Islet precursor cell (in vitro differentiated cells): ENCODE data around the gene ADAMTS18.

Source experiments
- DNase-seq: peaks from one replicate; pipeline ENCODE4 v3.0.0-alpha.2; 2018

The ADAMTS18 gene

DNA sequence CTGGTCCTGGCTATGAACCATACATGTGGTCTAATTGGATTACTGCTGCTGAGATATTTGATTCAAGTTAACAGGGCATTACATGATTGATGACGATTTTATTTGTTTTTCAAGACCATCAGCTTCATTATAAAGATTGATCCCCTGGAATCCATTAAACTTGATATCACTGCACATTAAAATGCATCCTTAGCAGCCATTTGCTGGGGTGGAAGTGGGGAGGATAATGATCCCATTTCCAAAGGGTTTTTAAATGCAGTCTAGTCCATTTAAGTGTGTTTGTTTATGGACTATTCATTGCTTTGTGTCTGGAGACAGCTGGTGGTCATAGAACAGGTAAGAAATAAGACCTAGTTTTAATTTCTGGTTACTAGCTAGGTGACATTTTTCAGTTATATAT, 40.9 kb downstream of the ADAMTS18 start:
- no peak for DNase-seq

- DNase-seq, result peak; percentile 67
Measured at GRCh38 chr16:77387815-77388209, 47.0 kb downstream of the ADAMTS18 start.

GRCh38 chr16:77386831-77387814, 47.7 kb downstream of the ADAMTS18 start:
- no peak for DNase-seq

DNA sequence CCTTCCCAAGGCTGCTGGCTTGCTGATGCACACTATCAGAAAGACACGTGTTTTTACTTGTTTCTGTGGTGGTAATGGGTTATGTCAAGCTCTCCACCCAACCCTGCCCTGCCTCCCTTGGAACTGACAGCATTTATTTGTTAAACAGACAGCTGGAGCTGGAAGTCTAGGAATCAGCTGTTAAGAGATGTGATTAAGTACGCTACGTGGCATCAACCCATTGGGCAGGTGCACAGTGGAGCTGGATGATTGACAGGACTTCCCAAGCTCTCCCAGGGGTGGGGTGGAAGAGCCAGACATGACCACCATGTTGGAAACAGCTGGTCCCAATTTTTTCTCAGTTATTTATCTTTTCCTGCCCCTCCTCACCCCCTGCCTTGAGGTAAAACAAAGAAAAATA, 49.4 kb downstream of the ADAMTS18 start:
- DNase-seq, result no peak

DNA sequence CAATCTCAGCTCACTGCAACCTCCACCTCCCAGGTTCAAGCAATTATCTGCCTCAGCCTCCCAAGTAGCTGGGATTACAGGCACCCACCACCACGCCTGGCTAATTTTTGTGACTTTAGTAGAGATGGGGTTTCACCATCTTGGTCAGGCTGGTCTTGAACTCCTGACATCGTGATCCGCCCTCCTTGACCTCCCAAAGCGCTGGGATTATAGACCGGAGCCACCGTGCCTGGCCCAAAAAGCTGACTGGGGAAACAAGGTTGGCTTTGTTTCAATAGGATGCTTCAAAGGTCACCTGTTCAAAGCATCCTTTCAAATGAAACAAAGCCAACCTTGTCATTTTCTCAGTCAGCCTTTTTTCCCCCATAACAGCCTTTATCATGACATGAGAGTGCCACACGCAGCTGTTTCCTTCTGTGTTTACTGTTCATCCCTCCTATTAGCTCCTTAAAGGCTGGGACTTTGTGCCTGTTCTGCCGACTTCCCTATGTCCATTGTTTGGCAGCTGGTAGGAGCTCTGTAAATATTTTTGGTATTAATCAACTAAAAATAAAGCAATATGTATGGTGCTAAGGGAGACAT, 51.1 kb downstream of the ADAMTS18 start:
- DNase-seq, result no peak

DNA sequence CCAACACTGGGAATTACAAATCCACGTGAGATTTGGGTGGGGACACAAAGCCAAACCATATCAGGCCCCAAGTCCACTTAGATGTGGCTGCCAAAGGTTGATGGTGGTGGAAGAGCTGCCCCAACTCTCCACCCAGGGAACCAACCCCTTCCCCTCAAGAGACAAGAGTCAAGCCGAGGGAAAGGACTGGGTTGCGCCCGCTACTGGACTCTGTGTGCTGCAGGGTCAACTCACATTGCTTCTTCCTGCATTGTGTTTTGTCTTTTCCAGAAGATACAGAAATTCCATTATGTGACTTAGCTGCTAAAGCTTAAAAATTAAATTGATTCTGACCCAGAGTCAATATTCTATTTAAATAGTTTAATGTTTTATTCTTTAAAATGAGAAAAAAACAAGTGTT, 58.5 kb downstream of the ADAMTS18 start:
- DNase-seq, result no peak

DNA sequence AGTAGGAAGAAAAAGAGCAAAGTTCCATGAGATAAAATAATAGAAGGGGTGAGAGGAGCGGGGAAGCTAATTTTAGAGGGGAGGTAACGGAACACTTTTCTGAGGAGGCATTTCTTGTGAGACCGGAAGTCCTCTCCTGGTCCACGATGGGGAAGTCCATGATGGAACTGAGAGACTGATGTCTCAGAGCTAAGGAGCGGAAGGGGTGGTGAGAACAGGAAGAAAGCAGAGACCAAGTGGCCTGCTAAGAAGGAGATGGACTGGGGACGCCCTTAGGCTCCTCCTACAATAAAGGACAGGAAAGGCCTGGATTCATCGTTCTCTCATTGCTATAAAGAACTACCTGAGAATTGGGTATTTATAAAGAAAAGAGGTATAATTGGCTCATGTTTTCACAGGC, 59.4 kb downstream of the ADAMTS18 start:
- no peak for DNase-seq

GRCh38 chr16:77374384-77374783, 60.5 kb downstream of the ADAMTS18 start:
- DNase-seq, result peak; percentile 60

GRCh38 chr16:77373726-77374125, 61.1 kb downstream of the ADAMTS18 start:
- DNase-seq, result no peak

- DNase-seq, result no peak
Measured at GRCh38 chr16:77364770-77365169, 70.1 kb downstream of the ADAMTS18 start.

DNA sequence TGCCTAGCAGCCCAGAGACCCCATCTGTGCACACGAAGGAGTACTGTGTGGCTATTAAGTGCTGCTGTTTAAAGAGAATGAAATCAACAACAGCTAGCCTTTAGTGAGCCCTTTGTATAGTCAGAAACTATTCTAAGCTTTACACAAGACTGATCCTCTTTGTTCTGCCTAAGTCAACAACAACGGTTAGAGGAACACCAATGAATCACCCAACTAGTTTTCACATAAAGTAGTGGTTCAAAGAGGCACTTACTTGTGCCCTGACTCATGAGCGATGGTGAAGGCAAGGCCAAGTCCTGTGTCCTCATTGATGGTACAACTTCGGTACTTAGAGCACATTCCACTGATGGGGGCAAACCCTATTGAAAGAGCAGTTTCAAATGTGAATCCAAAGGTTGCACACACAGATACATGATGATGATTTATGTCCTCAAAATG, 75.8 kb downstream of the ADAMTS18 start:
- DNase-seq, result peak; percentile 70

DNA sequence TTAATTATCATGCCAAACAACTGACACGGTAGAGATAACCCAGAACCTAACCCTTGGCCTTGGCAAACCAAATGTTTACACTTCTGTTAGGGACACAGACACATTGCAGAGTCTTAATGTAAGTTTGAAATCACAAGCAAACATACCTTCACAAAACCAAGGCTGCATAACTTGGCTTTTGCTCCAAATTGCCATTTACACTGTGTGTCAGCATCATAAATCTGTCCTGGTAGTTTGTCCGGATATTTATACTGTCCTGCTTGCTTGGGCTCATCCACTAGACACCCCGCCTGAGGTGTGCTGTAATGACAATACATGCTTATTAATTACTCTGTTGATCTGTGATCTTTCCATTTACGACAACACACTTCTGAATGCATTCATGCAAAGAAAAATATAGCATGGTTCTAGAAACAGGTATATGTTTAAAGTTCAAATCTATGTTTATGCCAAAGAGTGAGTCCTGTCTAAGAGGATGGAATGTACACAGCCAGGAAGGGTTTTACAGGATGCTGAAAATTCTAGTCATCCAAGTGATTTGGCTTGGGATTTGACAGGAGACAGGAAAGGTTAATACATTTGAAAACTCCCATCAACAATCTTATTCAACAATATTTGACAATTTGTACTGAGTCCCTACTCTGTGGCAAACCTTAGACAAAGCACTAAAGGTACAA, 81.1 kb downstream of the ADAMTS18 start:
- DNase-seq, result no peak

DNA sequence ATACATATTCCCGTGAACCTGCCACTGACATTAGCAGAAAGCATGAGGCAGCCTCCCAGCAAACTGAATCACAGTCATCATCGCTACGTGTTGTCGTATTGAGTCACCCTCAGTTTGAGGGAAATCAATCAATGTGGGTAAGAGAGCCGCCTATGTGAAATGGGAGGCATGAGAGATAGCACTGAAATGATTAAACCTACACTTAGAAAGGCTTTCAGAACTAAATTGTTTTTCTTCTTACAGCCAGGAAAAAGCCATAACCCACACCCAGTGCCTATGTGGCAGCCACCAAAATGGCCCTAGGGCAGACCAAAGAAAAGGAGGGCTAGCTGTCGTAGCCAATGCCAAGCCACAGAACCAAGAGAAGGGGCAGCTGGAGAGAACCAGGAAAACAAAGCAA, 90.5 kb downstream of the ADAMTS18 start:
- no peak for DNase-seq

GRCh38 chr16:77336637-77337036, 98.2 kb downstream of the ADAMTS18 start:
- no peak for DNase-seq

DNA sequence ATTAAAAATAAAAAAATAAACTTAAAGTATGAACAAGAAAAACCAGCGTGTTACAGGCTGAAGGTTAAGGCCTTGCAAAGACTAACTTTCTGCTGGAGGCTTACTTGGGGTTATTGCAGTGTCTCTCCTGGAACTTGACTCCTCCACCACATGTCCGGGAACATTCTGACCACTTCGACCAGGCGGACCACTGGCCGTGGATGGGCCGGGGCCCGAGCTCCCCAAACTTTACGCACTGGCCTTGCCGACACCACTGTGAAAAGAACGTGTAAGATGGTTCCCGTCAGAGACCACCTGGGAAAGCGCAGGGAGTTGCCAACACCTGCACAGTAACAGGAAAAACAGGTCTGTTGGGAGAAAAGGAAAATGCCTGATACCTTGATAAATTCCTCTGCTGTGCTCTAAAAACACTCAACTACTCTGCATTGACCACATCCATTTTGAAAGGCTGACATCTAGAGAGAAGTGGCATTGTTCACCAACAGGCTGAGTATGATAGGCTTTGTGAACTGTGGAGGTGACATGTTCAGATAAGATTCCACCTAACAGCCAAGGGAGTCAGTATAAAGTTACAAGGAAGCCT, 99.1 kb downstream of the ADAMTS18 start:
- peak; percentile 73 for DNase-seq

DNA sequence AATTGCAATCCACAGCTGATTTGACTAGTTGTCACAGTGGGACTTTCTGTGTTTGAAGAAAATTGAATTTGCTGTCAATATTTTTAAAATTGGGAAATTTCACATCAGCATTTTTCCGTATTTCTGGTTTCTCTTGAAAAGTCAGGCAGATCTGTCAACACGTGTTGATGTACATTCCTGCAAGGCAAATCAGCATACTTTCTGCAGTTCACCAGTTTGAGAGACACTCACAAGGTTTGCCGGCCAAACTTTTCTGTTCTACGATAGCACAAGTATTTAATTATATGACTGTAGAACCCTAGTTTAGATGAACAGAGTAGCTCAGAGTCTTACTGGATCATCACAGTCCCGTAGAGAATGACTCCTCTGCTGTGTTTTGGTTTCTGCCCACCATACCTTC, 102.0 kb downstream of the ADAMTS18 start:
- no peak for DNase-seq

DNA sequence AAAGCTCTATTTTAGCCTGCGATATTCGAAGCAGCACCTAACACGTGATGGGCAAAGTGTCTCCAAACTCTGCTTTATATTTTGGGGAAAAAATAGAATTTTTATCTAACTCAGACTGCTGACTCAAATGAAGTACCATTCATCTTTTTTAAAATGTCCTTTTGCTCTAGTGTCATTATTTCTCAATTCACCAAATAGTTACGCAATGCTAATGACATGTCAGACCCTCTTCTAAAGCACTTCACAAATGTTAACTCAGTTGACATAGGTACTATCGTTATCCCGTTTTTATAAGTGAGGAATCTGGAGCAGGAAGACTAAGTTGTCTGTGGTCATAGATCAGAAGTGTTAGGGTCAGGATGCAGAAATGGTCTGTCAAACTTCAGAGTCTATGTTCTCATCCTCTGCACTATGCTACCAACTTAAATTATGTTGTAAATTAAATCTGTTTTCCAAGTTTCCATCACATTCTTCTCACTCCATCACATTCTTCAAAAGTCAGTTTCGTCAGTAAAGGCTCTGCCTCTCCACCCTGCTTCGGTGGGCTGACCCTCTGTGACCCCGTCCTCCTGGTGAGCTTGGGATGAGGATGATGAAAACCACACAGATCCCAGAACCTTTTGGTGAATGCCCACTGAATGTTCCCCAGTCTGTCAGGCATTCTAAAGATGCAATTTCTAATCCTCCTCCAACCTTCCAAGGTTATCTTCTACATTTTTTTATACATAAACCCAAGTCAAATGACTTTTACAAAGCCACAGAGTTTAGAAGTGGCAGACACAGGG, 102.8 kb downstream of the ADAMTS18 start:
- DNase-seq, result no peak

- DNase-seq, result no peak
Measured at GRCh38 chr16:77331043-77331442, 103.8 kb downstream of the ADAMTS18 start.

DNA sequence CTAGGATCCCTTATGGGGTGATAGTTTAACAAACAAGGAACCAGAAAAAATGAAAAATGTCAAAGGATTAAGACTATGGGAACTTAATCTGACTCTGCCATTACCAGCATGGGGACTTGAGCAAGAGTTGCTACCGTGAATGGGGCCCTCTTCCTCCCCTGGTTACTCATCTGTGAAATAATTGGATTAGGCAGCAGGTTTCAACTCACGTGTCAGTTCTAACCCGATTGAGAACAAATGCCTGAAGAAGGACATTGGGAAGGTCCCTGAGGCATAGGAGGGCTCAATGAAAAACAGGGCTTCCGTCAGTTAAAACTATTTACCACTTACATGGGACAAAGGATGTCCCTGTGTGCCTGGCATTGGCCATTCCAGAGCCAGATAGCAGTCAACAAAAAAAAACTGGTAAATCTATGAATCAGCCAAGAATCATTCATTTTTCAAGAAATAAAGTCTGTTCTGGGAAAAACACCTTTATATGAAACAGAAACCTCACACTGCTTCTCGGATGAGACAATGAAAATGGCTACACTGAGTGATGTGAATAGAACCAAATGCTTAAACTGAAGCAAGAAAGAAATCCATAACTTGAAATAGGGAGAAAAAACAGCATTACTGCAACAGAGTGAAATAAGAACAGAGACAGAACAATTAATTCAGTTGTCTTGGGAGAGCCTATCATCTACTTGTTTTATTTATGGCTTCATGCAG, 104.3 kb downstream of the ADAMTS18 start:
- no peak for DNase-seq

DNA sequence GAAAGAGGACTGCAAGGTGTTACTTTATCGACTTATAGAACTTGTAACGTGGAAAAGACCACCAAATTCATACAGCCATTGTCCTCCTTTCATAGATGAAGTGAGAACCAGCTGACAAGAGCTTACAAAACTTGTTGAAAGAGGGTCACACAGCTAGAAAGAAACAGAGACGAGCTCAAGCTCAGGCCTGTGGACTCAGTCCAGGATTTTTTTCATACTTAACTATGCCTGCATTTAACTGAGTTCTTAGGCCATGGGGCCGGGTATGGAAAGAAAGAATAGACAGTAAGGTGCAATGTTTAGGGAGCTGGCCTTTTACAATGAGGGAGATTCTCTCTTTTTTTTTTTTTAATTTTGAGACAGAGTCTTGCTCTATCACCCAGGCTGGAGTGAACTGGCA, 106.1 kb downstream of the ADAMTS18 start:
- DNase-seq, result no peak

DNA sequence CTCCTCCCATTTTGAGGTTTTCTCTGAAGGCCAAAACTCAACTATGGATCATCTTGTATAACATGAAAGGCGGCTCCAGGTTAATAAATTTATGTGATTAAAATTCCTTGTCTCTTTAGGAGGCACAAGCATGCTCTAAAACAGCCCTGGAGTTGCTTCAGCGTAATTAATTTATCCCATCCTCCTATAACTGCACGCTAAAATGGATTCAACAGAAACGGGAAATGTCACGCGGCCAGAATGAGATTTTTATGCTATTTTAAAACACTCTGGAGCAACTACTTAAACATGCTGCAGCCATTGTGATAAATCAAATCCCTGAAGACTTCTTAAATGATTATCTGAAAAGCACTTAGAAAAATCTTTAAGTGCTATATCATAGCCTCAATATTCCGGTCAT, 106.6 kb downstream of the ADAMTS18 start:
- DNase-seq, result no peak

DNA sequence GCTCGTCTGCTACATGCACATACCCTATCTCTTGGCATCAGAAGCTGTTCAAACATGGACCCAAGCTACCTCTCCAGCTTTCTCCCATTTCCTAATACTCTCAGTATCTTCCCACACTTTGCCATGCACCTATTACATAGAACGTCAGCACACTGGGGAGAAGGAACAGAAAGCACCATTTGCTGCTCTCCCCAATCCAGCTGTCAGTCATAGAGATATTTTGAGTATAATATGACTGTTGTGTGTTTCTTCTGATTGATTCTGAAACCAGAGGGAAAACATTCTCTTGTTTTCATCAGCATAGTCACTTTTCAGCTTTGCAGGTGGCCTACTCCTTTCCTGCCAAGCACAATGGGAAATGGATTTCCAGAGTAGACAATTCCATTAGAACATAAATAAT, 107.1 kb downstream of the ADAMTS18 start:
- DNase-seq, result no peak
